ENCODE measurements around the gene MARK2. TPM values are rescaled to one million over a fixed set of nuclear protein-coding genes. Genes with fewer than 3 reads are reported as not detected.

MARK2 gene
- polyA plus RNA-seq, 1 donor (not counting 4 experiments of a cell fraction or from before 2014, with no cell fraction given) = 20.8 TPM

DNA sequence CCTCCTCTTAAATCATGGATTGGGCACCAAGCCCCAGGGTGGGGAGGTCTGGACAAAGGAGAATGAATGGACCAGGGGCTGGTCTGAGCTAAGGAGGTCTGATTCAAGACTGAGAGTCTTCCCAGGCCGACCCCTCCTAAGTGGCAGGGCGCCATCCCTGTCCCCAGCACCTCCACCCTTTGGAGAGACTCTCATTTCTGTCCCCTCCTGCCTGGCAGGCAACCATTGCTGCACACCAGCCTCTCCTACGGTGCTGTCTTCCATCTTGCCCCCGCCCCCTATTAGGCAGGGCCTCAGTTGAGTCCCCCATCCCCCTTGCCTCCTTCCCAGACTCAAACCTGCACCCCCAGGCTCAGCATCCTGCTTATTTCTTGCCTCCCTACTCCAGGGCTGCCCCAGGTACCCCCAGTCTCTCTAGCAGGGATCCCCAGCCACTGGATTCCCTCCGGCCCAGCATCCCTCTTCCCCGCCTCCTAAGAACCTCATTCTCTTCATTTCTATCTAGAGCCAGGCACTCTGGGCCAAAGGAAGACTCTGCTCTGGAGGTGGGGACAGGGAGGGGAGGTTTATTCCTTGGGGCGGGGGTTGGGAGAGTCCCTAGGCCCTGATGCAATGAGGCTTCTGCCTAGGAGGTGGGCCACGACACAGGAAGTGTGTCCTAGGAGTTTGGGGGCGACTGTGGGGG lies 79.7 kb downstream of the MARK2 start:
- H3K27ac ChIP-seq (ENCODE audit: control insufficient read depth, insufficient read depth, low read length) = no peak overlapping the region
- no peaks in the 10 kb centered on the region for H3K9me3 ChIP-seq (ENCODE audit: control insufficient read depth, low read depth, low read length)
- peak overlapping the region; percentile 37 for H3K9ac ChIP-seq (ENCODE audit: control insufficient read depth, extremely low read depth, insufficient read depth, low read length)
- no peak for TF ChIP-seq EZH2 (IDR thresholded peaks at IDR 0.05; ENCODE audit: low read length)
- TF ChIP-seq, protein P1, sequence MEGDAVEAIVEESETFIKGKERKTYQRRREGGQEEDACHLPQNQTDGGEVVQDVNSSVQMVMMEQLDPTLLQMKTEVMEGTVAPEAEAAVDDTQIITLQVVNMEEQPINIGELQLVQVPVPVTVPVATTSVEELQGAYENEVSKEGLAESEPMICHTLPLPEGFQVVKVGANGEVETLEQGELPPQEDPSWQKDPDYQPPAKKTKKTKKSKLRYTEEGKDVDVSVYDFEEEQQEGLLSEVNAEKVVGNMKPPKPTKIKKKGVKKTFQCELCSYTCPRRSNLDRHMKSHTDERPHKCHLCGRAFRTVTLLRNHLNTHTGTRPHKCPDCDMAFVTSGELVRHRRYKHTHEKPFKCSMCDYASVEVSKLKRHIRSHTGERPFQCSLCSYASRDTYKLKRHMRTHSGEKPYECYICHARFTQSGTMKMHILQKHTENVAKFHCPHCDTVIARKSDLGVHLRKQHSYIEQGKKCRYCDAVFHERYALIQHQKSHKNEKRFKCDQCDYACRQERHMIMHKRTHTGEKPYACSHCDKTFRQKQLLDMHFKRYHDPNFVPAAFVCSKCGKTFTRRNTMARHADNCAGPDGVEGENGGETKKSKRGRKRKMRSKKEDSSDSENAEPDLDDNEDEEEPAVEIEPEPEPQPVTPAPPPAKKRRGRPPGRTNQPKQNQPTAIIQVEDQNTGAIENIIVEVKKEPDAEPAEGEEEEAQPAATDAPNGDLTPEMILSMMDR (optimal IDR thresholded peaks at IDR 0.05 in 1 of 3, IDR thresholded peaks at IDR 0.05 in 1 of 3, conservative IDR thresholded peaks at IDR 0.05 in 1 of 3; ENCODE audit: extremely low read depth in 1 of 3, insufficient read depth in 2 of 3, low read length in 3 of 3) = no peak
- no peak for DNase-seq (ENCODE audit: low read depth, low spot score)
- peak overlapping the region; percentile 91 for H3K4me2 ChIP-seq (ENCODE audit: control insufficient read depth, extremely low read depth, insufficient read depth, low read depth, low read length)
- peaks cover 9% of the 10 kb centered on the region for H3K4me1 ChIP-seq (ENCODE audit: control insufficient read depth, extremely low read depth, insufficient read depth, low read length)
- no peak overlapping the region for H3K4me3 ChIP-seq (ENCODE audit: control insufficient read depth in 2 of 3, extremely low read depth in 1 of 3, insufficient read depth in 2 of 3, low read depth in 1 of 3, low read length in 3 of 3)
- H3K36me3 ChIP-seq (ENCODE audit: control insufficient read depth in 2 of 2, extremely low read depth in 1 of 2, insufficient read depth in 2 of 2, low read length in 2 of 2) = no peaks in the 10 kb centered on the region
- H3K79me2 ChIP-seq (ENCODE audit: control insufficient read depth, insufficient read depth, low read length) = no peaks in the 10 kb centered on the region
- H3K27me3 ChIP-seq (ENCODE audit: control insufficient read depth, extremely low read depth, insufficient read depth, low read length) = peaks cover 9% of the 10 kb centered on the region
- no peaks in the 10 kb centered on the region for H3K9me1 ChIP-seq (ENCODE audit: control insufficient read depth, extremely low read depth, insufficient read depth, low read length)
- FAIRE-seq = no peak
- dilution Hi-C loops (cut with MboI; ENCODE audit: extremely low pct_ligation_motif_present, low sequenced_read_pairs) = no loop called here
- H2AFZ ChIP-seq (ENCODE audit: control insufficient read depth, low read length) = peak overlapping the region; percentile 6
- H4K20me1 ChIP-seq (ENCODE audit: control insufficient read depth, extremely low read depth, insufficient read depth, low read length) = no peaks in the 10 kb centered on the region

DNA sequence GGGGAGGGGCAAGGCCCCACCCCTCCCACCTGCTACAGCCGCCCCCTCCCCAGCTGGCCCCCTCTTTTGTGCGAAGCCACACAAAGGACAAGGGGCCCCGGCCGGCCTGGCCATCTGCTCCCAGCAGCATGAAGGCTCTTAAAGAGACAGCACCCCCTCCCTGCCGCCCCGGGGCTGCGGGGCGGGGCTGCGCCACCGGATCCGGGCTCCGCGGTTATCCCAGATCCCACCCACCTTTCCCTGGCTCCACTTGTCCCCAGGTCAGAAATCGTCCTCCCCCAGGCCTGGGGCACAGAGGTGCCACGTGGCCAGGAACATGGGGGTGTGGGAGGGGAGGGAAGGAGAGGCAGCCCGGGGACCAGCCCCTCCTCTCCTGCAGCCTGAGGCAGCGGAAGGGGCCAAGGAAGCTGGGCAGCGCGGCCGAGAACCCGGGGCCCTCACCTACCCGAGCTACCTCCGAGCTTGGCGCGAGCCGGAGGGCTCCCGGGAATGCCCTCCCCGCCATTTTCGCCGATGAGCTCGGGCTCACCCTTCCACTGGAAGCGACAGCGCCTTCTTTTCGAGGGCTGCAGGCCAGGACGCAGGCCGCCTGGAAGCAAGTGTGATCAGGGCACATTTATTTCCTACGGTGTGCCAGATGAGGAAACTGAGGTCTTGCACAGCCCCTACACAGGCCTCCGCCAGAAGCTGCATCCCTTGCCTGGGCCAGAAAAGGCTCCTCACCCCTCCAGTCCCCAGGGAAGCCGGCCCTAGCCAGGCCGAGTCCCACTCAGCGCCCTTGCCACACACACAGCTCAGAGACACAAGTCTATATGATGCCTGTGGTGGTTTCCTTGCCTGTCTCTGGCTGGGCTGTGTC lies 80.6 kb downstream of the MARK2 start:
- Histone ChIP-seq H3K9me1 (ENCODE audit: control insufficient read depth, extremely low read depth, insufficient read depth, low read length) (no peaks in the 10 kb centered on the region), H3K27me3 (ENCODE audit: control insufficient read depth, extremely low read depth, insufficient read depth, low read length) (peaks cover 9% of the 10 kb centered on the region), H4K20me1 (ENCODE audit: control insufficient read depth, extremely low read depth, insufficient read depth, low read length) (no peaks in the 10 kb centered on the region), H3K4me1 (ENCODE audit: control insufficient read depth, extremely low read depth, insufficient read depth, low read length) (peaks cover 9% of the 10 kb centered on the region), H3K36me3 (ENCODE audit: control insufficient read depth in 2 of 2, extremely low read depth in 1 of 2, insufficient read depth in 2 of 2, low read length in 2 of 2) (no peaks in the 10 kb centered on the region), H2AFZ (ENCODE audit: control insufficient read depth, low read length) (peak overlapping the region; percentile 60), H3K27ac (ENCODE audit: control insufficient read depth, insufficient read depth, low read length) (no peak overlapping the region), H3K9me3 (ENCODE audit: control insufficient read depth, low read depth, low read length) (no peaks in the 10 kb centered on the region), H3K9ac (ENCODE audit: control insufficient read depth, extremely low read depth, insufficient read depth, low read length) (peak overlapping the region; percentile 37), H3K79me2 (ENCODE audit: control insufficient read depth, insufficient read depth, low read length) (no peaks in the 10 kb centered on the region), H3K4me2 (ENCODE audit: control insufficient read depth, extremely low read depth, insufficient read depth, low read depth, low read length) (peak overlapping the region; percentile 65), H3K4me3 (ENCODE audit: control insufficient read depth in 2 of 3, extremely low read depth in 1 of 3, insufficient read depth in 2 of 3, low read depth in 1 of 3, low read length in 3 of 3) (peak overlapping the region in 1 of 3 experiments; percentile 20)
- dilution Hi-C loops (cut with MboI; ENCODE audit: extremely low pct_ligation_motif_present, low sequenced_read_pairs) = no loop called here
- TF ChIP-seq EZH2 (IDR thresholded peaks at IDR 0.05; ENCODE audit: low read length) = no peak
- TF ChIP-seq, protein P1 (optimal IDR thresholded peaks at IDR 0.05 in 1 of 3, IDR thresholded peaks at IDR 0.05 in 1 of 3, conservative IDR thresholded peaks at IDR 0.05 in 1 of 3; ENCODE audit: extremely low read depth in 1 of 3, insufficient read depth in 2 of 3, low read length in 3 of 3) = no peak
- FAIRE-seq (no peak), DNase-seq (ENCODE audit: low read depth, low spot score) (no peak)

All from keratinocyte (primary cell).